Calu3 (cell line): ENCODE data around the gene DRD4. TPM values are rescaled to one million over a fixed set of nuclear protein-coding genes. Genes with fewer than 3 reads are reported as not detected.

Source experiments
- BruUV-seq: library from RNA; stranded (reverse); fragments of 400-500 nt; replicated peaks from 2 replicates; lab custom pipeline; 2021; lab: Mats Ljungman, UMichigan
- CTCF ChIA-PET: fragments of 300-600 bp; sonication (Branson Sonifier 250); formaldehyde crosslinking; loops from one replicate; lab custom pipeline; 2022; ENCODE audit warnings: antibody characterized with exemption; lab: Charles Lee
- DNase-seq: peaks from one replicate; pipeline ENCODE4 v3.0.0; 2022
- H3K27ac Mint-ChIP-seq: one replicate; pipeline ENCODE4 v1.8.0; 2022; ENCODE audit warnings: mixed read lengths; ENCODE audit not compliant: unreplicated experiment
- H3K27me3 Mint-ChIP-seq: one replicate; pipeline ENCODE4 v1.8.0; 2022; ENCODE audit warnings: mixed read lengths; ENCODE audit not compliant: unreplicated experiment
- H3K36me3 Mint-ChIP-seq: one replicate; pipeline ENCODE4 v1.8.0; 2022; ENCODE audit warnings: mild to moderate bottlenecking, moderate library complexity, mixed read lengths; ENCODE audit not compliant: insufficient read depth, unreplicated experiment
- H3K4me1 Mint-ChIP-seq: one replicate; pipeline ENCODE4 v1.8.0; 2022; ENCODE audit warnings: mild to moderate bottlenecking, low read depth, mixed read lengths; ENCODE audit not compliant: unreplicated experiment
- H3K4me3 Mint-ChIP-seq: one replicate; pipeline ENCODE4 v1.8.0; 2022; ENCODE audit warnings: mild to moderate bottlenecking, low read depth, moderate library complexity, mixed read lengths; ENCODE audit not compliant: unreplicated experiment
- H3K9me3 Mint-ChIP-seq: one replicate; pipeline ENCODE4 v1.8.0; 2022; ENCODE audit warnings: low read depth, mixed read lengths; ENCODE audit not compliant: unreplicated experiment
- intact Hi-C: fragments of 100-400 bp; cut with micrococcal nuclease; formaldehyde crosslinking; loops from one replicate; pipeline ENCODE4 v1.10.0; 2022; ENCODE audit not compliant: unreplicated experiment
- total RNA-seq: library from RNA; stranded (reverse); gene quantifications from 2 replicates; pipeline ENCODE4 v1.2.3, GENCODE V29; 2022
- TF ChIP-seq, protein P1 (sequence below): fragments of 200-600 bp; IDR thresholded peaks from one replicate; pipeline ENCODE4 v1.8.0; 2022; ENCODE audit warnings: antibody characterized with exemption; ENCODE audit not compliant: unreplicated experiment

Gene DRD4
- total RNA-seq, 1 experiment from 2014 or later = 1.3 TPM

DNA sequence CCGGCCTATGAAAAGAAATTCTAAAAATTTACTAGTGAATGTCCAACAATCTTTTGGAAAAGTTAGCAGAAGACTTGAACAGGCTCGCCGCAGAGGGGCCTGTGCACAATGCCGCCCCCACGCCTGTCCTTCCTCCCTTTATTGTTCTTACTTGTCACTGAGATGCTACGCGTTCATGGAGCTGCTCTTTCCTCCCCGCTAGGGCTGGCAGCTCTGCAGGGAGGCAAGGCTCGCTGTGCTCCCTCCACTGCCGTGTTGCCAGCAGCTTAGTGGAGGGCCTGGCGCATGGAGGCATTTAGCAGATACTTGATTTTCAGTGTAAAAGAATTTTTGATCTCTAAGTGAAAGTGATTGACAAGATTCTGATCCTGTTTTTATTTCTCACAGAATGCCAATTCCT is 46.1 kb upstream of the DRD4 start:
- no peak overlapping the region for H3K4me3 Mint-ChIP-seq
- intact Hi-C loops = no loop called here
- BruUV-seq = no TSS peak
- H3K4me1 Mint-ChIP-seq = peaks cover 23% of the 10 kb centered on the region
- peaks cover 71% of the 10 kb centered on the region for H3K36me3 Mint-ChIP-seq
- no peaks in the 10 kb centered on the region for H3K27me3 Mint-ChIP-seq
- no peak for DNase-seq
- H3K9me3 Mint-ChIP-seq = no peaks in the 10 kb centered on the region
- TF ChIP-seq, protein P1, sequence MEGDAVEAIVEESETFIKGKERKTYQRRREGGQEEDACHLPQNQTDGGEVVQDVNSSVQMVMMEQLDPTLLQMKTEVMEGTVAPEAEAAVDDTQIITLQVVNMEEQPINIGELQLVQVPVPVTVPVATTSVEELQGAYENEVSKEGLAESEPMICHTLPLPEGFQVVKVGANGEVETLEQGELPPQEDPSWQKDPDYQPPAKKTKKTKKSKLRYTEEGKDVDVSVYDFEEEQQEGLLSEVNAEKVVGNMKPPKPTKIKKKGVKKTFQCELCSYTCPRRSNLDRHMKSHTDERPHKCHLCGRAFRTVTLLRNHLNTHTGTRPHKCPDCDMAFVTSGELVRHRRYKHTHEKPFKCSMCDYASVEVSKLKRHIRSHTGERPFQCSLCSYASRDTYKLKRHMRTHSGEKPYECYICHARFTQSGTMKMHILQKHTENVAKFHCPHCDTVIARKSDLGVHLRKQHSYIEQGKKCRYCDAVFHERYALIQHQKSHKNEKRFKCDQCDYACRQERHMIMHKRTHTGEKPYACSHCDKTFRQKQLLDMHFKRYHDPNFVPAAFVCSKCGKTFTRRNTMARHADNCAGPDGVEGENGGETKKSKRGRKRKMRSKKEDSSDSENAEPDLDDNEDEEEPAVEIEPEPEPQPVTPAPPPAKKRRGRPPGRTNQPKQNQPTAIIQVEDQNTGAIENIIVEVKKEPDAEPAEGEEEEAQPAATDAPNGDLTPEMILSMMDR = no peak
- CTCF ChIA-PET = no interaction called here
- no peak overlapping the region for H3K27ac Mint-ChIP-seq

DNA sequence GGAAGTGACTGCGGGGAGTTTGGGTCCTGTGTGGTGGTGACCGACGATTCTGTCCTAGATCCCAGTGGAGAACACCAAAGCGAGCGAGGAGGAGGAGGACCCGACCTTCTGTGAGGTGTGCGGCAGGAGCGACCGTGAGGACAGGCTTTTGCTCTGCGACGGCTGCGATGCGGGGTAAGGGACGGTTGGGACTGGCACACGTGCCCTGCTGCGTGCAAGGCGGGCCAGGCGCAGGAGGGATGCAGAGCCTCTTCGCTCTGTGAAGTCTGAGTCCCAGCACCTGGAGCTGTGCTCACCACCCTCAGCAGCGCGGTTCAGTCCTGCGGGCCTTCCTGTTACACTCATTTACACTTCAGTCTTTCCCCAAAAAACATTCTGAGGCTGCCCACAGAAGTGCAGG is 44.6 kb upstream of the DRD4 start:
- intact Hi-C loops = no loop called here
- Mint-ChIP-seq H3K27me3 (no peaks in the 10 kb centered on the region), H3K4me3 (no peak overlapping the region), H3K9me3 (no peaks in the 10 kb centered on the region), H3K4me1 (peaks cover 9% of the 10 kb centered on the region), H3K36me3 (peaks cover 79% of the 10 kb centered on the region), H3K27ac (no peak overlapping the region)
- no TSS peak for BruUV-seq
- CTCF ChIA-PET = no interaction called here
- DNase-seq = no peak
- TF ChIP-seq, protein P1 = no peak

DNA sequence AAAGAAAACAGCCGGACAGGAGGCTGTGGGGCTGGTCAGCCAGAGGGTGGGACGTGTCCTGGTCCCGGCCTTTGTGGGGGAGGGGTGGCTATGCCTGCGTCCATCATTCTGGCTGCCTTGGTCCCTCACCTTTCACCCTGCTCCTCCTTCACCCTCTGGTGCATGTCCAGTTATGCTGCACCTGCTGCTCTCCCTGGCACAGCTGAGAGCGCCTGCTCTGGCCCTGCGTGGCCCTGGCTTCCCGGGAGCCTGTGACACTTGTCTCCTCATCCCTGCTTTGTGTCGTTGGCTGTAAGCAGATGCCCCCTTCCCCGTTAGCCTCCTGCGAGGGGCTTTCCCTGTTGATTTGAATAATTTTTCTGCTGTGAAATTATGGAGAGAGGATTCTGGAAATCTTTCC is 44.2 kb upstream of the DRD4 start:
- CTCF ChIA-PET = no interaction called here
- intact Hi-C loops = no loop called here
- peaks cover 79% of the 10 kb centered on the region for H3K36me3 Mint-ChIP-seq
- H3K9me3 Mint-ChIP-seq = no peaks in the 10 kb centered on the region
- no peaks in the 10 kb centered on the region for H3K27me3 Mint-ChIP-seq
- TF ChIP-seq, protein P1 = no peak
- no peak overlapping the region for H3K27ac Mint-ChIP-seq
- H3K4me3 Mint-ChIP-seq = no peak overlapping the region
- no peak for DNase-seq
- peaks cover 5% of the 10 kb centered on the region for H3K4me1 Mint-ChIP-seq
- no TSS peak for BruUV-seq

DNA sequence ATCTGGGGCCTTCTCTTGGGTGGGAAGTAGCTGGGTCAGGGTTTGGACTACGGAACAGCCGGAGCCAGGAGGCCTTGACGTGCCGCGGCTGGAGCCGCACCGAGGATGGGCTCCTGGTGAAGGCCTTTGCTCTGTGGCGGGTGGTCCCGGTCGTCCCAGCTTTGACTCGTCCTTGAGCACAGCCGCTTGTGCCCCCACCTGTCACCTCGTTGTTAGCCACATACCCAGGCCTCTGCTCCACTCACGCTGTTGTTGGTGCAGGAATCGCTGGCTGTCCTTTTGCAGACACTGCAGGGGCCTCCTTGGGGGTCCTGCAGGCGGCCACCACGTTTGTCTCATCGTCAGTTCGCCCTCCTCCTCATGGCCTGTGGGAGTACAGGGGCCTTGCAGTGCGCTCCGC is 43.7 kb upstream of the DRD4 start:
- CTCF ChIA-PET = no interaction called here
- TF ChIP-seq, protein P1 = no peak
- Mint-ChIP-seq H3K27me3 (no peaks in the 10 kb centered on the region), H3K27ac (peak overlapping the region; percentile 36), H3K36me3 (peaks cover 74% of the 10 kb centered on the region), H3K4me3 (no peak overlapping the region), H3K4me1 (peaks cover under 1% of the 10 kb centered on the region), H3K9me3 (no peaks in the 10 kb centered on the region)
- DNase-seq = no peak
- intact Hi-C loops = no loop called here
- BruUV-seq = no TSS peak
